ENCODE results near the gene POLE.

POLE gene

GRCh38 chr12:132689227-132689626 is 2.1 kb upstream of the POLE start:
- Histone ChIP-seq H3K27me3 (ENCODE audit: control insufficient read depth in 5 of 5, insufficient read depth in 4 of 5, low read length in 5 of 5) (no peaks in the 10 kb centered on the region), H3K27ac (ENCODE audit: low read depth, low read length) (no peak overlapping the region), H3K9me3 (ENCODE audit: control insufficient read depth in 5 of 5, low read length in 5 of 5) (no peaks in the 10 kb centered on the region), H3K4me3 (ENCODE audit: low read depth in 1 of 5, low read length in 5 of 5) (peak overlapping the region in 2 of 5 donors; percentile 17 to 28), H3K9ac (ENCODE audit: low read length in 5 of 5) (no peak overlapping the region), H3K4me1 (ENCODE audit: control insufficient read depth in 5 of 5, insufficient read depth in 5 of 5, low read length in 5 of 5) (peaks cover 0 to 17% (median 13%) of the 10 kb centered on the region in 5 donors), H3K36me3 (ENCODE audit: control insufficient read depth in 5 of 5, insufficient read depth in 5 of 5, low read length in 5 of 5) (peaks cover 0 to 2% (median 0%) of the 10 kb centered on the region in 5 donors)

DNA sequence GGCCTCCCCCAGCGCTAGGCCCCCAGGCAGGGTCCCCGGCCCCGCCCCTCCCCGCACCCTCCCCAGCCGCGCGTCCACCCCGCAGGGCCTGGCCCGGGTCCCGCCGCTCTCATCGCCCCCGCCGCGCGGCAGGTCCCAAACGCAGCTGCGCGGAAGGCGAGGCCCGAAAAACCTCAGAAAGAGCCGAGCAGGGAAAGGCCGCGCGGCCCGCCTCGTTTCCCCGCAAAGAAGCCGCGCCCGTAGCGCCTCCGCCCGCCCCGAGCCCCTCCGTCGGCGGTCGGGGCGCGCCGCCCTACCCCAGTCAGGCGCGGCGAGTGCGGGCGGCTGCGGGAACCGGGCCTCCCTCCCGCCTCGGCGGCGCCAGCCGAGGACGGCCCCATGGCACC is 324 bp downstream of the POLE start:
- Histone ChIP-seq H3K9ac (ENCODE audit: low read length in 5 of 5) (peak overlapping the region in 2 of 5 donors; percentile 32 to 58), H3K4me3 (ENCODE audit: low read depth in 1 of 5, low read length in 5 of 5) (peak overlapping the region in 4 of 5 donors; percentile 59 to 74 (median 66)), H3K27ac (ENCODE audit: low read depth, low read length) (no peak overlapping the region), H3K36me3 (ENCODE audit: control insufficient read depth in 5 of 5, insufficient read depth in 5 of 5, low read length in 5 of 5) (peaks cover 0 to 2% (median 0%) of the 10 kb centered on the region in 5 donors), H3K4me1 (ENCODE audit: control insufficient read depth in 5 of 5, insufficient read depth in 5 of 5, low read length in 5 of 5) (peaks cover 0 to 17% (median 13%) of the 10 kb centered on the region in 5 donors), H3K9me3 (ENCODE audit: control insufficient read depth in 5 of 5, low read length in 5 of 5) (no peaks in the 10 kb centered on the region), H3K27me3 (ENCODE audit: control insufficient read depth in 5 of 5, insufficient read depth in 4 of 5, low read length in 5 of 5) (no peaks in the 10 kb centered on the region)

GRCh38 chr12:132685400-132685799 is 1.7 kb downstream of the POLE start:
- Histone ChIP-seq H3K36me3 (ENCODE audit: control insufficient read depth in 5 of 5, insufficient read depth in 5 of 5, low read length in 5 of 5) (no peaks in the 10 kb centered on the region), H3K9me3 (ENCODE audit: control insufficient read depth in 5 of 5, low read length in 5 of 5) (no peaks in the 10 kb centered on the region), H3K9ac (ENCODE audit: low read length in 5 of 5) (no peak overlapping the region), H3K27ac (ENCODE audit: low read depth, low read length) (no peak overlapping the region), H3K4me3 (ENCODE audit: low read depth in 1 of 5, low read length in 5 of 5) (no peak overlapping the region), H3K4me1 (ENCODE audit: control insufficient read depth in 5 of 5, insufficient read depth in 5 of 5, low read length in 5 of 5) (peaks cover 0 to 17% (median 13%) of the 10 kb centered on the region in 5 donors), H3K27me3 (ENCODE audit: control insufficient read depth in 5 of 5, insufficient read depth in 4 of 5, low read length in 5 of 5) (no peaks in the 10 kb centered on the region)

DNA sequence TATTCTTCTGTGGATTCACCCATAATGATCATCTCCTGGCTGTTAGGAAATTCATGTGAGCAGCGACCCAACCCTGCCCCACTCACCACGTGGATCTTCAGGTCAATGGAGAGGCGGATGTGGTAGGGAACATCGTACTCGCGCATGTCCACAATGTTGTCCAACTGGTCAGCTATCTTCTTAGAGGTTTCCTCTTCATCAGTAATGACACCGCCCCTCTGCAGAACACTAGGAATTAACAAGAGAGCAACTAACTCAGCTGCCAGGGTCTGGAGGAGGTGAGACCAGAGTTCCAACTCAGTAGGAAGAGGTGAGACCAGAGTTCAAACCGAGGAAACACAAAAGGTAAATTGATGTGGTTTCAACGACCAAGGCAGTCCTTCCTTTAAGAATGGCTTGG is 9.7 kb downstream of the POLE start:
- no peak overlapping the region for H3K4me3 ChIP-seq (ENCODE audit: low read depth in 1 of 5, low read length in 5 of 5)
- H3K4me1 ChIP-seq (ENCODE audit: control insufficient read depth in 5 of 5, insufficient read depth in 5 of 5, low read length in 5 of 5), result no peaks in the 10 kb centered on the region
- no peak overlapping the region for H3K9ac ChIP-seq (ENCODE audit: low read length in 5 of 5)
- H3K36me3 ChIP-seq (ENCODE audit: control insufficient read depth in 5 of 5, insufficient read depth in 5 of 5, low read length in 5 of 5), result peaks cover 11 to 64% (median 53%) of the 10 kb centered on the region in 5 donors
- no peaks in the 10 kb centered on the region for H3K27me3 ChIP-seq (ENCODE audit: control insufficient read depth in 5 of 5, insufficient read depth in 4 of 5, low read length in 5 of 5)
- no peaks in the 10 kb centered on the region for H3K9me3 ChIP-seq (ENCODE audit: control insufficient read depth in 5 of 5, low read length in 5 of 5)
- H3K27ac ChIP-seq (ENCODE audit: low read depth, low read length), result no peak overlapping the region

DNA sequence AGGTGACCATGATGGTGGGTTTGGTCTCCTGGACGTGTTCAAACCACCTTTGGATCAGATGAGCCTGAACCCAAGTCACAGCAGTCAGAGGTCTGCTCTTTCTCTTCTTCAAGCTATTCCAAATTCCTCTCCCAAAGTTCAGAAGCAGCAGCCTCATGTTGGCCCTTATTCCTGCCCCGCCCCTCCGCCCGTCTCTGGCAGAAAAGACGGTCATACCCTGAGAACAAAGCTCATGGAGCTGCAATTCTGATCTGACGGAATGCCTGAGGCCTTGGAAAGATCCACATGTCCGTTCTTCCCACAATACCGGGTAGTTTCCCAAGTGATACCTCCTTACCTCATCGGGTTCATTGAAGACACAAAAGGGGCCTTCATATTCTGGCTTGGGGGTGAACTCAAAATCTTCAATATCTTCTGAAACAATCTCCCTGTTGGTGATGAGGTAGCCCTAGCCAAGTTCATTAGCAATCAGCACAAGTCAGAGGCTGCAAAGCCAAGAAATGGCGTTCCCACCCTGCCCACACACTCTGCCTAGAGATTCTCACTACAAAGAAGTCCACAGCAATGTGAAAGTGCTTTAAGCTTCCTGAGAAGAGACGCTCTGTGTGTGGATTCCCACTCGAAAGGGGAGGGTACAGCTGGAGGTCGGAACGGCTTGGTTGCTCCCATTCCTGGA is 11.2 kb downstream of the POLE start:
- Histone ChIP-seq H3K4me1 (ENCODE audit: control insufficient read depth in 5 of 5, insufficient read depth in 5 of 5, low read length in 5 of 5) (no peaks in the 10 kb centered on the region), H3K27me3 (ENCODE audit: control insufficient read depth in 5 of 5, insufficient read depth in 4 of 5, low read length in 5 of 5) (no peaks in the 10 kb centered on the region), H3K4me3 (ENCODE audit: low read depth in 1 of 5, low read length in 5 of 5) (no peak overlapping the region), H3K36me3 (ENCODE audit: control insufficient read depth in 5 of 5, insufficient read depth in 5 of 5, low read length in 5 of 5) (peaks cover 11 to 75% (median 61%) of the 10 kb centered on the region in 5 donors), H3K27ac (ENCODE audit: low read depth, low read length) (no peak overlapping the region), H3K9ac (ENCODE audit: low read length in 5 of 5) (no peak overlapping the region), H3K9me3 (ENCODE audit: control insufficient read depth in 5 of 5, low read length in 5 of 5) (no peaks in the 10 kb centered on the region)

DNA sequence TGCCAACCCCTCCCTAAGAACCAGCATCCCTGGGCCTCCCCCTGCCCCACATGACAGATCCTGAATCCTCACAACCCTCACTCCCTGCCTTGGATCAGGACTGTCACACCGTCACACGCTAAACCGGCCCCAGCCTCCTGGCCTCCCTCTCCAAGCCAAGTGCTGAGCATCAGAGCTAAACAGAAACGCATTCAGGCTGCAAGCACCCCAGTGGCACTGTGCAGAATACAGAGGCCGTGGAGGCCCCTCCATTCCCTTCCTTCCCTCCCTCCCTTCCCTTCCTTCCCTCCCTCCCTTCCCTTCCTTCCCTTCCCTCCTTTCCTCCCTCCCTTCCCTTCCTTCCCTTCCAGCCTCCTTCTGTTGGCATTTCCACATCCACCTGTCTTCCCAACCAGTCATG is 12.6 kb downstream of the POLE start:
- no peak overlapping the region for H3K27ac ChIP-seq (ENCODE audit: low read depth, low read length)
- H3K4me1 ChIP-seq (ENCODE audit: control insufficient read depth in 5 of 5, insufficient read depth in 5 of 5, low read length in 5 of 5), result no peaks in the 10 kb centered on the region
- no peak overlapping the region for H3K4me3 ChIP-seq (ENCODE audit: low read depth in 1 of 5, low read length in 5 of 5)
- H3K9ac ChIP-seq (ENCODE audit: low read length in 5 of 5), result no peak overlapping the region
- H3K9me3 ChIP-seq (ENCODE audit: control insufficient read depth in 5 of 5, low read length in 5 of 5), result no peaks in the 10 kb centered on the region
- H3K27me3 ChIP-seq (ENCODE audit: control insufficient read depth in 5 of 5, insufficient read depth in 4 of 5, low read length in 5 of 5), result no peaks in the 10 kb centered on the region
- H3K36me3 ChIP-seq (ENCODE audit: control insufficient read depth in 5 of 5, insufficient read depth in 5 of 5, low read length in 5 of 5), result peaks cover 11 to 80% (median 62%) of the 10 kb centered on the region in 5 donors

DNA sequence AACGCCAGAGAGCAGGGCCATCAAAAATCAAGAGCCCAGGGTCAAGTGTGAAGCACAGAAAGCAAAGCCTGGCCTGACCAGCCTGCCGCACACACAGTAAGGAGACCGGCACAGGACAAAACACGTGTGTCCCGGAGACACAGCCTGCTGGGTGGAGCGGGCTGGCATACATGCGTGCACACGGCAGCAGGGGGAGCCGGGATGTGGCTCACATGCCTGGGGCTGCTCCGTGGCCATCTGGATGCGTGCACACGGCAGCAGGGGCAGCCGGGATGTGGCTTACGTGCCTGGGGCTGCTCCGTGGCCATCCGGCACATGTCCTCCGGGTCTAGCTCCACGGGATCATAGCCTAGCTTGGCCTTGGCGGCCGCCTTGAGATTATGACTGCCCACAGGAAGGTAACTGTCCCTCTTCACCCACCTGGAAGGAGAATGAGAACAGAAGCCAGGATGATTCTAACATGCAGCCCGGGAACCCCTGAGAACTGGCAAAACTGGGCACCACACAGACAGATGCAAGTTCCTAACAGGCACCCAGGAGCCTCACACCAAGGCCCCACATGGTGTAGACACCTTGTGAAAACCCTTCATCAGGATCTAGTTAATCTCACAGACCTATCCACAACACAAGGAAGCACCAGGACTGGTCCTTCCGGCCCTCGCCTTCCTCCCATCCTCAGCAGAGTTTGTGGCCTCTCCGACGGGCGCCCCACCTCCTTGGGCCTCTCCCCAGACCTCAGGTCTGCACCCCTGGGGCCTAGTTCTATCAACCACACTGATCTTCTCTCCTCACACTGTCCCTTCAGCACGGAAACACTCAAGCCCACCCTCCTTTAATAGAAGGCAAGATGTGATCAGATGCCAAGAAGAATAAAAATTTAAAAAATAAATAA is 13.6 kb downstream of the POLE start:
- Histone ChIP-seq H3K4me1 (ENCODE audit: control insufficient read depth in 5 of 5, insufficient read depth in 5 of 5, low read length in 5 of 5) (no peaks in the 10 kb centered on the region), H3K4me3 (ENCODE audit: low read depth in 1 of 5, low read length in 5 of 5) (no peak overlapping the region), H3K27me3 (ENCODE audit: control insufficient read depth in 5 of 5, insufficient read depth in 4 of 5, low read length in 5 of 5) (no peaks in the 10 kb centered on the region), H3K36me3 (ENCODE audit: control insufficient read depth in 5 of 5, insufficient read depth in 5 of 5, low read length in 5 of 5) (peaks cover 6 to 80% (median 64%) of the 10 kb centered on the region in 5 donors), H3K9me3 (ENCODE audit: control insufficient read depth in 5 of 5, low read length in 5 of 5) (no peaks in the 10 kb centered on the region), H3K27ac (ENCODE audit: low read depth, low read length) (no peak overlapping the region), H3K9ac (ENCODE audit: low read length in 5 of 5) (no peak overlapping the region)

- no peak overlapping the region for H3K9ac ChIP-seq (ENCODE audit: low read length in 5 of 5)
- no peaks in the 10 kb centered on the region for H3K4me1 ChIP-seq (ENCODE audit: control insufficient read depth in 5 of 5, insufficient read depth in 5 of 5, low read length in 5 of 5)
- H3K27me3 ChIP-seq (ENCODE audit: control insufficient read depth in 5 of 5, insufficient read depth in 4 of 5, low read length in 5 of 5), result no peaks in the 10 kb centered on the region
- H3K9me3 ChIP-seq (ENCODE audit: control insufficient read depth in 5 of 5, low read length in 5 of 5), result no peaks in the 10 kb centered on the region
- H3K4me3 ChIP-seq (ENCODE audit: low read depth in 1 of 5, low read length in 5 of 5), result no peak overlapping the region
- H3K27ac ChIP-seq (ENCODE audit: low read depth, low read length), result no peak overlapping the region
- H3K36me3 ChIP-seq (ENCODE audit: control insufficient read depth in 5 of 5, insufficient read depth in 5 of 5, low read length in 5 of 5), result peaks cover 6 to 84% (median 69%) of the 10 kb centered on the region in 5 donors
Observed at GRCh38 chr12:132672678-132673077, 14.5 kb downstream of the POLE start.

DNA sequence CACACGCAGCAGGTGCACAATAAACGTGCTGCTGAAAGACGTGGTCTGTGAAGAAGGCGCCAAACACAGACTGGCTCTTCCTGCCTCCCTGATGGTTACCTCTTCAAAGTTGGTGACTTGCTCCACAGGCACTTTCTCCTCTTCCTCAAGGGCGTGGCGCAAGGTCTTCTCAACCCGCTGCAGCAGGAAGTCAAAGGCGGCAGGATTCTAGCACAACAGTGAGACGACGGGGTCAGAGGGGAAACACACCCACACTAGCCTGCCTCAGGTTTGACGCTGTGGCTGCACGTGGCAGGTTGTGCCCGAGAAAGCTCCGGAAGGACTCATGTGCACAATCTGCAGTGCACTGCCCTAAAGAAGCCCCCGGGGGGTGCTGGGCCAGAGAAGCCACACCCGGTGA is 15.0 kb downstream of the POLE start:
- Histone ChIP-seq H3K27ac (ENCODE audit: low read depth, low read length) (no peak overlapping the region), H3K9ac (ENCODE audit: low read length in 5 of 5) (no peak overlapping the region), H3K36me3 (ENCODE audit: control insufficient read depth in 5 of 5, insufficient read depth in 5 of 5, low read length in 5 of 5) (peaks cover 5 to 84% (median 69%) of the 10 kb centered on the region in 5 donors)

More for the DNA sequence above, 15.0 kb downstream of the POLE start:
- Histone ChIP-seq H3K9me3 (ENCODE audit: control insufficient read depth in 5 of 5, low read length in 5 of 5) (no peaks in the 10 kb centered on the region), H3K4me1 (ENCODE audit: control insufficient read depth in 5 of 5, insufficient read depth in 5 of 5, low read length in 5 of 5) (no peaks in the 10 kb centered on the region), H3K4me3 (ENCODE audit: low read depth in 1 of 5, low read length in 5 of 5) (no peak overlapping the region), H3K27me3 (ENCODE audit: control insufficient read depth in 5 of 5, insufficient read depth in 4 of 5, low read length in 5 of 5) (no peaks in the 10 kb centered on the region)

Measured in subcutaneous abdominal adipose tissue (tissue), 5 donors.